GM12891 (cell line): ENCODE measurements around the gene PPP6R3.

ENCODE experiments used
- DNase-seq: peaks from one replicate; pipeline ENCODE4 v3.0.0; 2011; ENCODE audit warnings: low spot score; ENCODE audit not compliant: insufficient read length
- FAIRE-seq: peaks from 2 replicates; lab custom pipeline; 2011; peaks lifted over from hg19 to GRCh38; lab: Jason Lieb, UNC
- PAX5 ChIP-seq: IDR thresholded peaks from 2 replicates; pipeline ENCODE4 v1.6.1; 2011; ENCODE audit warnings: low read length, moderate library complexity, mild to moderate bottlenecking; ENCODE audit not compliant: insufficient read depth, severe bottlenecking
- POLR2A ChIP-seq: IDR thresholded peaks from 2 replicates; pipeline ENCODE4 v1.6.1; 2011; ENCODE audit warnings: low read depth, low read length, control low read depth
- POLR2AphosphoS5 ChIP-seq: IDR thresholded peaks from 2 replicates; pipeline ENCODE4 v1.6.1; 2011; ENCODE audit warnings: low read depth, low read length, control low read depth
- POU2F2 ChIP-seq: IDR thresholded peaks from 2 replicates; pipeline ENCODE4 v1.6.1; 2011; ENCODE audit warnings: low read depth, mild to moderate bottlenecking, control low read depth, low read length, moderate library complexity
- SPI1 ChIP-seq: IDR thresholded peaks from 2 replicates; pipeline ENCODE4 v1.6.1; 2011; ENCODE audit warnings: low read depth, low read length, control low read depth
- TAF1 ChIP-seq: IDR thresholded peaks from 2 replicates; pipeline ENCODE4 v1.6.1; 2011; ENCODE audit warnings: low read depth, low read length, control low read depth

Gene PPP6R3

DNA sequence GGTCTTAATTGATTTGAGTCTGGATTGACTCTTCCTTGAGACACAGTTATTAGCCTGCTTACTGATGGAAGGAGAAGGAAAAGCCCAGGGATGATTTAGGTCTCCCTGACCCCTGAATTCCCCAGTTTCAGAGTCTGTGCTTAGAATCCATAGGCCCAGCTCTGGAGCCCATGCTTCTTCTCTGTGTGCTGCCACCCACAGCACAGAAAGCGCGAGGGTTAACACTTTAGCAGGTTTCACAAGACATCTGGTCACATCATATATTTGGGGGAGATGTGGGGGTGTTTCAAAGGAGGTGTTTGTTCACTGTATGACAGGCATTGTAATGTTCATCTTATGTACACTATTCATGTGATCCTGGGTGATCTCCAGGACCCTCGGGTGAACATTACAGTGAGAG is 107.0 kb downstream of the PPP6R3 start:
- TF ChIP-seq POLR2A = no peak
- no peak for TF ChIP-seq SPI1
- no peak for TF ChIP-seq POU2F2
- no peak for TF ChIP-seq TAF1
- no peak for TF ChIP-seq PAX5
- TF ChIP-seq POLR2AphosphoS5 = no peak
- FAIRE-seq (no peak), DNase-seq (no peak)

- DNase-seq (no peak), FAIRE-seq (peak; percentile 78)
- TF ChIP-seq SPI1 = no peak
- no peak for TF ChIP-seq PAX5
- no peak for TF ChIP-seq TAF1
- TF ChIP-seq POLR2A = no peak
Measured at GRCh38 chr11:68569357-68569756, 108.8 kb downstream of the PPP6R3 start.

GRCh38 chr11:68570691-68571090 is 110.1 kb downstream of the PPP6R3 start:
- DNase-seq = no peak
- FAIRE-seq = no peak
- TF ChIP-seq TAF1 (no peak), PAX5 (no peak), POU2F2 (no peak), SPI1 (no peak), POLR2AphosphoS5 (no peak), POLR2A (no peak)

GRCh38 chr11:68574308-68574707 is 113.8 kb downstream of the PPP6R3 start:
- FAIRE-seq = no peak
- DNase-seq = no peak
- no peak for TF ChIP-seq SPI1
- no peak for TF ChIP-seq POLR2AphosphoS5
- no peak for TF ChIP-seq POU2F2
- TF ChIP-seq PAX5 = no peak
- no peak for TF ChIP-seq TAF1
- no peak for TF ChIP-seq POLR2A

DNA sequence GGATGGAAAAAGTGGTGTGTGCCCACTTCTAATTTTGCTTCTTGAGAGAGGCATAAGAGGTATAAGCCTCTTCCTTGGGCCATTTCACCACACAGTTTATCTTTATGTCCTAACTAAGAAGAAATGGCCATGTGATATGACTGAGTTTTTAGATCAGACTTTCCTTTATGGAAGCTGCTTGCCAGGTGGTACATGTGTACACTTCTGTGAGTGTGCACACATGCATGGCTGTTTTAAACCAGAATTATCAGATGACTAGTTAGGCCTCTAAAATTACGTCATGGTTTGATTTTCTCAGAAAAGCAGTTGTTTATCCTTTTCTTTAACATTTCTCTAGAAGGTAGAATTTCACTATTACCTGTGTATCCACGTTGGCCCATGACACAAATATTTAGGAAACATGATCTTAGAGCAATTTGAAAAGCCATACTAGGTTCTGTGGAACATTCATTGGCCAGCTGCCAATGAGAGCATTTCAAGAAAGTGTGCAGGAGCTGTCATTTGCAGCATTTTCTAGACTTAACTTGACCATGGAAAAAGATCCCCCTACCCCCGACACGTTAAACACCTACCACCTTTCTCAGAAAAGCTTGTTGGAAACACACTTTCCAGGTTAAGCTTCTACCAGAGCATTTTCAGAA is 114.6 kb downstream of the PPP6R3 start:
- no peak for TF ChIP-seq TAF1
- no peak for TF ChIP-seq POLR2AphosphoS5
- no peak for TF ChIP-seq SPI1
- TF ChIP-seq PAX5 = no peak
- no peak for TF ChIP-seq POLR2A
- no peak for TF ChIP-seq POU2F2
- FAIRE-seq (no peak), DNase-seq (no peak)

- no peak for FAIRE-seq
Measured at GRCh38 chr11:68579455-68579854, 118.9 kb downstream of the PPP6R3 start.

DNA sequence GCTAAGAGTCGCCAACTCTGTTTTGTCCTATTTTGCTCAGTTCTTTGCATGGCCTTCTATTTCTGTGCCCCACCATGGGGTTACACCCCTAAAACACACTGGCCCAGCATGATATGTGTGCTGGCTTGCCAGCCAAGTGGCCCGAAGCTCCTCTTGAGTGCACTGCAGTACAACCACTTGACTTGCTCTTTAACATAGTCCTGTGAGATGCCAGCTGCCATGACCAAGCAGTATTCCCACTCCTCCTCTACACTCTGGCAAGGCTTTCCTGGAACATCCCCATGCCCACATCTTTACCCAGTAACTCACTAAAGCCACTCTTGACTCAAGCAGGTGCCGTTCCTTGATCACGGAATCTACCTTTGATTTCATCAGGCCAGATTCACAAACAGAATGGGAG is 120.9 kb downstream of the PPP6R3 start:
- TF ChIP-seq TAF1 = no peak
- TF ChIP-seq POLR2AphosphoS5 = no peak

More at GRCh38 chr11:68579455-68579854, 118.9 kb downstream of the PPP6R3 start:
- no peak for DNase-seq
- no peak for TF ChIP-seq TAF1
- no peak for TF ChIP-seq POU2F2
- TF ChIP-seq PAX5 = no peak
- no peak for TF ChIP-seq POLR2AphosphoS5
- no peak for TF ChIP-seq POLR2A
- TF ChIP-seq SPI1 = no peak

DNA sequence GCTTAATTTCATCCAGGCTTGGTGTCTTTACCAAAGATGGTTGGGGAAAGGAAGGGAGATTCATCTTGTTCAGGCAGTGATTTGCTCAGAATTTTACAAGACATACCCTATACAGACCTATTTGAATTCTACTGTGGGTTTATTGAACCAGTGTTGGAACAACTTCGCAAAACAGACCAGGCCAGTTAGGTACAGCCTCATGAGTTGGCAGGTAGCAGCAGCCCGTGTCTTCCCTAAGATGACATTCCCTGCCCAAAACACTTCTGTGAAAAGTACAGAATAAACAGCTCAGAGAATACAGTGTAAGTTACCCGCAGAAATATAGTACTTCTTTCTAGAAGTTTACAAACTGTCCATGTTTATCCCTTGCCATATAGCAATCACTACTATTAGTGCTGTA is 121.3 kb downstream of the PPP6R3 start:
- no peak for FAIRE-seq
- DNase-seq = no peak
- TF ChIP-seq SPI1 = no peak
- no peak for TF ChIP-seq TAF1
- TF ChIP-seq POU2F2 = no peak
- no peak for TF ChIP-seq POLR2AphosphoS5
- TF ChIP-seq PAX5 = no peak
- no peak for TF ChIP-seq POLR2A

More for the DNA sequence above, 120.9 kb downstream of the PPP6R3 start:
- FAIRE-seq (no peak), DNase-seq (no peak)

- FAIRE-seq (no peak), DNase-seq (no peak)
- no peak for TF ChIP-seq POLR2AphosphoS5
Measured at GRCh38 chr11:68582416-68583040, 122.0 kb downstream of the PPP6R3 start.

- no peak for FAIRE-seq
- no peak for TF ChIP-seq POLR2AphosphoS5
- no peak for TF ChIP-seq POLR2A
- TF ChIP-seq TAF1 = no peak
- TF ChIP-seq POU2F2 = no peak
- TF ChIP-seq PAX5 = no peak
- no peak for TF ChIP-seq SPI1
- DNase-seq = no peak
Measured at GRCh38 chr11:68583041-68583446, 122.5 kb downstream of the PPP6R3 start.

DNA sequence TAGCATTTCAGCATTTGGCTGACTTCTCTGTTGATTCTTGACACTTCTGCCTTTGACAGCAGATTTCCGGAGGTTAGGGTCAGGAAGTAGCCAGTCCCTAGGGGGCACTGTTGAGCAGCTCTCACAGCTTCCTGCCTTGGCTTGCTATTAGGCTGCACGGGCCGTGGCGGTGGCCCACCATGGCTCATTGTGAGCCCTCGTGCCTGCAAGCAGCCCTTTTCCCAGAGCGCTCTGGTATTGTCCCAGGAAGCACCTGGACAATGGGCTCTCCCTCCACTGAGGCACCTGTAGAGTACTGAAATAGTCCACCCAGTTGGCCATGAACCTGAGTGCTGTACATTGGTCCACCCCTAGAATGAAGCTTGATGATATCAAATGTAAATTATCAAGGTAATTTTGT is 123.5 kb downstream of the PPP6R3 start:
- peak; percentile 35 for FAIRE-seq
- TF ChIP-seq PAX5 (no peak), SPI1 (no peak), POLR2AphosphoS5 (no peak), POLR2A (no peak), POU2F2 (no peak), TAF1 (no peak)
- DNase-seq = peak; percentile 37
